Thyroid gland (tissue), 4 donors: ENCODE data around the gene KRTAP4-7. TPM values are rescaled to one million over a fixed set of nuclear protein-coding genes. Genes with fewer than 3 reads are reported as not detected.
"Not testable (repeated sequence)": the region's sequence is repeated elsewhere in the genome, so short reads cannot be mapped to it uniquely, and the experiment has no call there.

Source experiments
- DNase-seq, 2 donors: peaks; one replicate each; pipeline ENCODE4 v3.0.0-alpha.2; 2019
- H3K27ac ChIP-seq, 3 donors: fragments of 200-600 bp; sonication (generic); 1 replicate in 2 of 3; 2 replicates in 1 of 3; pipeline ENCODE4 v1.5.1; 2016 to 2019; ENCODE audit warnings: mild to moderate bottlenecking in 1 of 3, moderate library complexity in 1 of 3
- H3K27me3 ChIP-seq: fragments of 200-600 bp; sonication (generic); one replicate; pipeline ENCODE4 v1.5.1; 2019
- H3K36me3 ChIP-seq, 2 donors: fragments of 200-600 bp; sonication (generic); one replicate each; pipeline ENCODE4 v1.5.1; 2016 to 2019
- H3K4me1 ChIP-seq, 2 donors: fragments of 200-600 bp; sonication (generic); one replicate each; pipeline ENCODE4 v1.5.1; 2017 to 2019
- H3K4me3 ChIP-seq, 3 donors: fragments of 200-600 bp; sonication (generic); replicated peaks in 1 of 3; 1 replicate in 2 of 3; 2 replicates in 1 of 3; pipeline ENCODE4 v1.5.1; 2016; ENCODE audit warnings: mild to moderate bottlenecking in 1 of 3
- H3K9me3 ChIP-seq: fragments of 200-600 bp; sonication (generic); one replicate; pipeline ENCODE4 v1.5.1; 2017
- POLR2A ChIP-seq, 2 donors: fragments of 450-650 bp; IDR thresholded peaks; one replicate each; pipeline ENCODE4 v1.6.1; 2017; ENCODE audit warnings: antibody characterized with exemption in 2 of 2, mild to moderate bottlenecking in 2 of 2, moderate library complexity in 1 of 2
- WGBS, 2 donors: methylation state at CpG; one replicate each; pipeline ENCODE4 v1.1.5; 2017; 5-methylcytosine and 5-hydroxymethylcytosine counted together
- intact Hi-C: fragments of 100-400 bp; cut with DNase I; formaldehyde crosslinking; loops from one replicate; pipeline ENCODE4 v1.15.1; 2023
- total RNA-seq, 4 donors: library from RNA; depleted of rRNA; stranded (reverse); fragments of >200 nt; gene quantifications; one replicate each; pipeline ENCODE4 v1.2.3, GENCODE V29; 2016
- TF ChIP-seq, protein P1 (sequence below), 6 experiments: fragments of 200-600 bp in 3 of 6; fragments of 450-650 bp in 3 of 6; sonication (generic) in 3 of 6; IDR thresholded peaks; one replicate each; pipeline ENCODE4 v1.5.1; 2016 to 2019; ENCODE audit warnings: antibody characterized with exemption in 6 of 6, mild to moderate bottlenecking in 2 of 6, inconsistent platforms in 1 of 6, moderate library complexity in 1 of 6

The KRTAP4-7 gene
- total RNA-seq, 4 donors from 2014 or later, result not detected

GRCh38 chr17:41048441-41048840 lies 35.5 kb upstream of the KRTAP4-7 start:
- H3K4me3 ChIP-seq, result no peak overlapping the region
- intact Hi-C loops, result no loop called here
- 65 to 66% methylated on average over 7 of the region's 7 CpGs for WGBS, 2 donors
- no peaks in the 10 kb centered on the region for H3K9me3 ChIP-seq
- no peak overlapping the region for H3K27ac ChIP-seq
- TF ChIP-seq POLR2A (IDR thresholded peaks at IDR 0.05), result no peak
- TF ChIP-seq, protein P1, sequence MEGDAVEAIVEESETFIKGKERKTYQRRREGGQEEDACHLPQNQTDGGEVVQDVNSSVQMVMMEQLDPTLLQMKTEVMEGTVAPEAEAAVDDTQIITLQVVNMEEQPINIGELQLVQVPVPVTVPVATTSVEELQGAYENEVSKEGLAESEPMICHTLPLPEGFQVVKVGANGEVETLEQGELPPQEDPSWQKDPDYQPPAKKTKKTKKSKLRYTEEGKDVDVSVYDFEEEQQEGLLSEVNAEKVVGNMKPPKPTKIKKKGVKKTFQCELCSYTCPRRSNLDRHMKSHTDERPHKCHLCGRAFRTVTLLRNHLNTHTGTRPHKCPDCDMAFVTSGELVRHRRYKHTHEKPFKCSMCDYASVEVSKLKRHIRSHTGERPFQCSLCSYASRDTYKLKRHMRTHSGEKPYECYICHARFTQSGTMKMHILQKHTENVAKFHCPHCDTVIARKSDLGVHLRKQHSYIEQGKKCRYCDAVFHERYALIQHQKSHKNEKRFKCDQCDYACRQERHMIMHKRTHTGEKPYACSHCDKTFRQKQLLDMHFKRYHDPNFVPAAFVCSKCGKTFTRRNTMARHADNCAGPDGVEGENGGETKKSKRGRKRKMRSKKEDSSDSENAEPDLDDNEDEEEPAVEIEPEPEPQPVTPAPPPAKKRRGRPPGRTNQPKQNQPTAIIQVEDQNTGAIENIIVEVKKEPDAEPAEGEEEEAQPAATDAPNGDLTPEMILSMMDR (IDR thresholded peaks at IDR 0.05), result no peak
- H3K4me1 ChIP-seq, result no peaks in the 10 kb centered on the region
- H3K27me3 ChIP-seq, result no peaks in the 10 kb centered on the region
- H3K36me3 ChIP-seq, result no peaks in the 10 kb centered on the region
- DNase-seq, result no peak

- Histone ChIP-seq H3K27me3 (no peaks in the 10 kb centered on the region), H3K36me3 (no peaks in the 10 kb centered on the region), H3K4me1 (no peaks in the 10 kb centered on the region), H3K4me3 (no peak overlapping the region), H3K9me3 (no peaks in the 10 kb centered on the region), H3K27ac (no peak overlapping the region)
- no peak for TF ChIP-seq POLR2A (IDR thresholded peaks at IDR 0.05)
- TF ChIP-seq, protein P1 (IDR thresholded peaks at IDR 0.05), result no peak
- 16 to 22% methylated on average over 2 of the region's 2 CpGs for WGBS, 2 donors
- intact Hi-C loops, result no loop called here
- DNase-seq, result no peak
Measured at GRCh38 chr17:41049110-41049509, 34.8 kb upstream of the KRTAP4-7 start.

DNA sequence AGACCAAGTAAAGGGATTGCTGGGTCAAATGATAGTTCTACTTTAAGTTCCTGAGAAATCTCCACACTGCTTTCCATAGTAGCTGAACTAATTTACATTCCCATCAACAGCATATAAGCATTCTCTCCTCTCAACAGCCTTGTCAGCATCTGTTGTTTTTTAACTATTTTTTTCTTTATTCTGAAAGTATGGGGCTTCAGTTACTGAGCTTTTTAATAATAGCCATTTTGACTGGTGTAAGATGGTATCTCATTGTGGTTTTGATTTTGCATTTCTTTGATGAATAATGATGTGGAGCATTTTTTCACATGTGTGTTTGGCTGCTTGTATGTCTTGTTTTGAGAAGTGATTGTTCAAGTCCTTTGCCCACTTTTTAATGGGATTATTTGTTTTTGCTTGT lies 31.4 kb upstream of the KRTAP4-7 start:
- Histone ChIP-seq H3K9me3 (no peaks in the 10 kb centered on the region), H3K27ac (no peak overlapping the region), H3K36me3 (no peaks in the 10 kb centered on the region), H3K4me3 (no peak overlapping the region), H3K4me1 (no peaks in the 10 kb centered on the region), H3K27me3 (no peaks in the 10 kb centered on the region)
- TF ChIP-seq POLR2A (IDR thresholded peaks at IDR 0.05), result no peak
- TF ChIP-seq, protein P1 (IDR thresholded peaks at IDR 0.05), result no peak
- intact Hi-C loops, result no loop called here
- no peak for DNase-seq

GRCh38 chr17:41054025-41054424 lies 29.9 kb upstream of the KRTAP4-7 start:
- Histone ChIP-seq H3K27ac (no peak overlapping the region), H3K27me3 (no peaks in the 10 kb centered on the region), H3K4me1 (no peaks in the 10 kb centered on the region), H3K4me3 (no peak overlapping the region), H3K36me3 (no peaks in the 10 kb centered on the region), H3K9me3 (no peaks in the 10 kb centered on the region)
- WGBS, 2 donors, result 85 to 87% methylated on average over 4 of the region's 4 CpGs
- TF ChIP-seq, protein P1 (IDR thresholded peaks at IDR 0.05), result no peak
- no peak for TF ChIP-seq POLR2A (IDR thresholded peaks at IDR 0.05)
- no peak for DNase-seq
- intact Hi-C loops, result no loop called here

DNA sequence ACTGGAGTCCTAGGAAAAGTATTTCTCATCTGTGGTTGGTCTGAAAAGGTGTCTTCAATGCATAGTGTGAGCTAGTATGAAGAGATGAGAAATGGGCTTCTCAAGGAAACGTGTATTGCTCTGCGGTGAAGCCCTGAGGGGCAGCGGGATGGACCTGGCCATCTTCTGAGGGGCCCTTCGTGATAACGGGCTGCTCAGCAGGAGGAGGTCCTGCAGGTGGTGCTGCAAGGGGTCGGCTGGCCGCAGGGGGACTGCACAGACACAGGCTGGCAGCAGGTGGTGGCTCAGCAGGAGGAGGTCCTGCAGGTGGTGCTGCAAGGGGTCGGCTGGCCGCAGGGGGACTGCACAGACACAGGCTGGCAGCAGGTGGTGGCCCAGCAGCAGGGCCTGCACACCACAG lies 29.4 kb upstream of the KRTAP4-7 start:
- H3K27me3 ChIP-seq, H3K4me1 ChIP-seq, H3K9me3 ChIP-seq, DNase-seq, H3K27ac ChIP-seq, H3K36me3 ChIP-seq, H3K4me3 ChIP-seq, intact Hi-C loops: not testable (repeated sequence)
- 64 to 79% methylated on average over 5 to 6 of the region's 9 CpGs for WGBS, 2 donors

DNA sequence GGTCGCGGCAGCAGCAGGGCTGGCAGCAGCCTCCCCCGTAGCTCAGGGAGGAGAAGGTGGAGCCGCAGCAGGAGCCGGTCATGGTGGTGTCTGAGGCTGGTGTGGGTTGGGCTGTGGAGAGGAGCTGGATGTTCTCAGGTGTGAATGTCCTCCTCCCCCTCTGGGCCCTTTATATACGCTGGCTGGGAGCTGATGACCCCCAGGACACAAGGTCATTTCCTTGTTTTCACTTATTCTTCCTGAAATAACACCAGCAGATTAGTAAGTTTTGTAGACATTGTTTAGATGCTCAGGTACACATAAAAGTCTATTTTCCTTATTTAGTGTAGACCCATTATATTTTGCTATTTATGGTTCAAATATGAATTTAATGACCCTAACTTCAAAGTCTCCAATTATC lies 28.8 kb upstream of the KRTAP4-7 start, which contains the start of gene KRTAP2-2:
KRTAP2-2 (minus strand) TSS at position 101 of the 400 bp plus-strand sequence; CDS start at position 82, 19 bp downstream.
- H3K9me3 ChIP-seq, intact Hi-C loops, H3K27me3 ChIP-seq, H3K4me3 ChIP-seq, H3K36me3 ChIP-seq, H3K27ac ChIP-seq, H3K4me1 ChIP-seq, DNase-seq: not testable (repeated sequence)
- WGBS, 2 donors, result 39 to 50% methylated on average over 1 of the region's 6 CpGs
